Stimulated activated memory B cell treated with anti-CD40 and anti-IgM and Interleukin-4, amounts not matched to agents 10 μg/mL and 1 μg/mL and 100 μg/mL, for 72 hours (primary cell): ENCODE data around the gene ARVCF.

Experiments
- ATAC-seq: fragments of 150-1000 bp; cut with Tn5 transposase; 2 replicates; pipeline ENCODE4 v1.10.0; 2021
- H3K27ac Mint-ChIP-seq: one replicate; pipeline ENCODE4 v1.8.0; 2022; ENCODE audit warnings: mild to moderate bottlenecking, mixed read lengths
- H3K27me3 Mint-ChIP-seq: one replicate; pipeline ENCODE4 v1.8.0; 2022; ENCODE audit warnings: mixed read lengths
- H3K36me3 Mint-ChIP-seq: one replicate; pipeline ENCODE4 v1.8.0; 2022; ENCODE audit warnings: mixed read lengths
- H3K4me1 Mint-ChIP-seq: one replicate; pipeline ENCODE4 v1.8.0; 2022; ENCODE audit warnings: mixed read lengths
- H3K4me3 Mint-ChIP-seq: one replicate; pipeline ENCODE4 v1.8.0; 2022; ENCODE audit warnings: mild to moderate bottlenecking, moderate library complexity, mixed read lengths
- H3K9me3 Mint-ChIP-seq: one replicate; pipeline ENCODE4 v1.8.0; 2022; ENCODE audit warnings: mixed read lengths

The ARVCF gene

GRCh38 chr22:20056696-20057386 is 40.2 kb upstream of the ARVCF start:
- no peaks in the 10 kb centered on the region for H3K4me1 Mint-ChIP-seq
- no peaks in the 10 kb centered on the region for H3K27me3 Mint-ChIP-seq
- no peaks in the 10 kb centered on the region for H3K9me3 Mint-ChIP-seq
- H3K27ac Mint-ChIP-seq: no peak overlapping the region
- no peak overlapping the region for H3K4me3 Mint-ChIP-seq
- H3K36me3 Mint-ChIP-seq: peaks cover 88% of the 10 kb centered on the region
- no peak for ATAC-seq

- Mint-ChIP-seq H3K27ac (no peak overlapping the region), H3K9me3 (no peaks in the 10 kb centered on the region), H3K4me3 (no peak overlapping the region), H3K36me3 (peaks cover 83% of the 10 kb centered on the region), H3K27me3 (no peaks in the 10 kb centered on the region), H3K4me1 (no peaks in the 10 kb centered on the region)
- no peak for ATAC-seq
Observed at GRCh38 chr22:20056161-20056560, 39.5 kb upstream of the ARVCF start.

- no peaks in the 10 kb centered on the region for H3K27me3 Mint-ChIP-seq
- peaks cover 78% of the 10 kb centered on the region for H3K36me3 Mint-ChIP-seq
- H3K4me1 Mint-ChIP-seq: no peaks in the 10 kb centered on the region
- no peaks in the 10 kb centered on the region for H3K9me3 Mint-ChIP-seq
- no peak overlapping the region for H3K27ac Mint-ChIP-seq
- no peak for ATAC-seq
- H3K4me3 Mint-ChIP-seq: no peak overlapping the region
Observed at GRCh38 chr22:20055654-20056053, 39.0 kb upstream of the ARVCF start.

- Mint-ChIP-seq H3K27me3 (no peaks in the 10 kb centered on the region), H3K4me3 (no peak overlapping the region), H3K4me1 (no peaks in the 10 kb centered on the region), H3K36me3 (peaks cover 75% of the 10 kb centered on the region), H3K9me3 (no peaks in the 10 kb centered on the region), H3K27ac (no peak overlapping the region)
- ATAC-seq: no peak
Observed at GRCh38 chr22:20055144-20055543, 38.5 kb upstream of the ARVCF start.

GRCh38 chr22:20054485-20054884 is 37.9 kb upstream of the ARVCF start:
- H3K27me3 Mint-ChIP-seq: no peaks in the 10 kb centered on the region
- ATAC-seq: no peak
- no peak overlapping the region for H3K27ac Mint-ChIP-seq
- H3K4me1 Mint-ChIP-seq: no peaks in the 10 kb centered on the region
- H3K9me3 Mint-ChIP-seq: no peaks in the 10 kb centered on the region
- H3K4me3 Mint-ChIP-seq: no peak overlapping the region
- H3K36me3 Mint-ChIP-seq: peaks cover 76% of the 10 kb centered on the region

- ATAC-seq: no peak
- H3K4me1 Mint-ChIP-seq: no peaks in the 10 kb centered on the region
- no peaks in the 10 kb centered on the region for H3K9me3 Mint-ChIP-seq
- H3K36me3 Mint-ChIP-seq: peaks cover 76% of the 10 kb centered on the region
- no peak overlapping the region for H3K27ac Mint-ChIP-seq
- no peaks in the 10 kb centered on the region for H3K27me3 Mint-ChIP-seq
- H3K4me3 Mint-ChIP-seq: no peak overlapping the region
Observed at GRCh38 chr22:20054034-20054427, 37.4 kb upstream of the ARVCF start.

- Mint-ChIP-seq H3K36me3 (peaks cover 76% of the 10 kb centered on the region), H3K27me3 (no peaks in the 10 kb centered on the region)
Observed at GRCh38 chr22:20053407-20054033, 36.9 kb upstream of the ARVCF start.

GRCh38 chr22:20052309-20053259 is 36.0 kb upstream of the ARVCF start:
- Mint-ChIP-seq H3K9me3 (peaks cover 1% of the 10 kb centered on the region), H3K27me3 (no peaks in the 10 kb centered on the region), H3K36me3 (peaks cover 76% of the 10 kb centered on the region), H3K27ac (no peak overlapping the region), H3K4me3 (no peak overlapping the region), H3K4me1 (no peaks in the 10 kb centered on the region)
- ATAC-seq: no peak

More at GRCh38 chr22:20053407-20054033, 36.9 kb upstream of the ARVCF start:
- no peaks in the 10 kb centered on the region for H3K4me1 Mint-ChIP-seq
- H3K4me3 Mint-ChIP-seq: no peak overlapping the region
- H3K9me3 Mint-ChIP-seq: no peaks in the 10 kb centered on the region
- no peak for ATAC-seq
- H3K27ac Mint-ChIP-seq: no peak overlapping the region

- no peak for ATAC-seq
- H3K36me3 Mint-ChIP-seq: peaks cover 79% of the 10 kb centered on the region
- H3K27me3 Mint-ChIP-seq: no peaks in the 10 kb centered on the region
- H3K4me3 Mint-ChIP-seq: no peak overlapping the region
- H3K27ac Mint-ChIP-seq: no peak overlapping the region
- peaks cover 4% of the 10 kb centered on the region for H3K9me3 Mint-ChIP-seq
- H3K4me1 Mint-ChIP-seq: no peaks in the 10 kb centered on the region
Observed at GRCh38 chr22:20051927-20052308, 35.3 kb upstream of the ARVCF start.

GRCh38 chr22:20046730-20047129 is 30.1 kb upstream of the ARVCF start:
- Mint-ChIP-seq H3K27me3 (no peaks in the 10 kb centered on the region), H3K4me3 (no peak overlapping the region), H3K4me1 (no peaks in the 10 kb centered on the region), H3K27ac (no peak overlapping the region), H3K36me3 (peaks cover 62% of the 10 kb centered on the region), H3K9me3 (peaks cover 4% of the 10 kb centered on the region)
- no peak for ATAC-seq

- Mint-ChIP-seq H3K4me1 (no peaks in the 10 kb centered on the region), H3K27me3 (no peaks in the 10 kb centered on the region), H3K9me3 (peaks cover 4% of the 10 kb centered on the region), H3K4me3 (no peak overlapping the region), H3K36me3 (peaks cover 58% of the 10 kb centered on the region), H3K27ac (no peak overlapping the region)
- ATAC-seq: no peak
Observed at GRCh38 chr22:20044495-20045151, 28.0 kb upstream of the ARVCF start.

- no peak for ATAC-seq
- no peaks in the 10 kb centered on the region for H3K27me3 Mint-ChIP-seq
- H3K4me3 Mint-ChIP-seq: no peak overlapping the region
- H3K27ac Mint-ChIP-seq: no peak overlapping the region
- H3K4me1 Mint-ChIP-seq: no peaks in the 10 kb centered on the region
- peaks cover 4% of the 10 kb centered on the region for H3K9me3 Mint-ChIP-seq
- H3K36me3 Mint-ChIP-seq: peaks cover 52% of the 10 kb centered on the region
Observed at GRCh38 chr22:20043997-20044342, 27.3 kb upstream of the ARVCF start.

- no peak overlapping the region for H3K27ac Mint-ChIP-seq
- no peak overlapping the region for H3K4me3 Mint-ChIP-seq
- peaks cover 45% of the 10 kb centered on the region for H3K36me3 Mint-ChIP-seq
- peaks cover 4% of the 10 kb centered on the region for H3K9me3 Mint-ChIP-seq
- no peak for ATAC-seq
- no peaks in the 10 kb centered on the region for H3K27me3 Mint-ChIP-seq
- peaks cover 2% of the 10 kb centered on the region for H3K4me1 Mint-ChIP-seq
Observed at GRCh38 chr22:20043057-20043996, 26.7 kb upstream of the ARVCF start.
